Stimulated activated naive CD8-positive, alpha-beta T cell treated with anti-CD3 and anti-CD28 coated beads, Interleukin-15, Interleukin-2, amounts not matched to agents 100 ng/mL and 50 ng/mL, for 24 hours (primary cell): ENCODE results near the gene NDUFA1.
"Not testable (repeated sequence)": the region's sequence is repeated elsewhere in the genome, so short reads cannot be mapped to it uniquely, and the experiment has no call there.

Experiments used
- H3K27ac Mint-ChIP-seq: one replicate; pipeline ENCODE4 v1.8.0; 2021; ENCODE audit warnings: mild to moderate bottlenecking, mixed read lengths
- H3K27me3 Mint-ChIP-seq: one replicate; pipeline ENCODE4 v1.8.0; 2021; ENCODE audit warnings: mixed read lengths
- H3K36me3 Mint-ChIP-seq: one replicate; pipeline ENCODE4 v1.8.0; 2021; ENCODE audit warnings: low read depth, mixed read lengths
- H3K4me1 Mint-ChIP-seq: one replicate; pipeline ENCODE4 v1.8.0; 2021; ENCODE audit warnings: low read depth, mixed read lengths
- H3K4me3 Mint-ChIP-seq: one replicate; pipeline ENCODE4 v1.8.0; 2021; ENCODE audit warnings: mild to moderate bottlenecking, mixed read lengths
- H3K9me3 Mint-ChIP-seq: one replicate; pipeline ENCODE4 v1.8.0; 2021; ENCODE audit warnings: mixed read lengths

Gene NDUFA1

GRCh38 chrX:119887721-119888425, 16.2 kb downstream of the NDUFA1 start:
- H3K4me3 Mint-ChIP-seq: peak overlapping the region; percentile 10
- no peaks in the 10 kb centered on the region for H3K9me3 Mint-ChIP-seq
- H3K27me3 Mint-ChIP-seq: no peaks in the 10 kb centered on the region
- peaks cover 9% of the 10 kb centered on the region for H3K4me1 Mint-ChIP-seq
- H3K36me3 Mint-ChIP-seq: no peaks in the 10 kb centered on the region
- no peak overlapping the region for H3K27ac Mint-ChIP-seq

GRCh38 chrX:119890626-119891025, 19.0 kb downstream of the NDUFA1 start:
- H3K4me3 Mint-ChIP-seq, H3K27me3 Mint-ChIP-seq, H3K9me3 Mint-ChIP-seq, H3K36me3 Mint-ChIP-seq, H3K27ac Mint-ChIP-seq, H3K4me1 Mint-ChIP-seq: not testable (repeated sequence)

- H3K36me3 Mint-ChIP-seq, H3K9me3 Mint-ChIP-seq, H3K27me3 Mint-ChIP-seq, H3K4me1 Mint-ChIP-seq, H3K27ac Mint-ChIP-seq, H3K4me3 Mint-ChIP-seq: not testable (repeated sequence)
Measured at GRCh38 chrX:119891961-119892692, 20.5 kb downstream of the NDUFA1 start.

- Mint-ChIP-seq H3K9me3 (no peaks in the 10 kb centered on the region), H3K4me1 (peaks cover 3% of the 10 kb centered on the region), H3K27me3 (no peaks in the 10 kb centered on the region), H3K27ac (no peak within 1 kb of the TSS), H3K36me3 (no peaks in the 10 kb centered on the region), H3K4me3 (no peak within 1 kb of the TSS)
Measured at GRCh38 chrX:119895843-119896326, 24.3 kb downstream of the NDUFA1 start, which contains the start of gene AKAP14. Gene AKAP14 (plus strand): TSS chrX:119895893. CDS start chrX:119903224, 7,331 bp downstream.

- no peak overlapping the region for H3K4me3 Mint-ChIP-seq
- peaks cover 4% of the 10 kb centered on the region for H3K4me1 Mint-ChIP-seq
- H3K27me3 Mint-ChIP-seq: no peaks in the 10 kb centered on the region
- no peak overlapping the region for H3K27ac Mint-ChIP-seq
- no peaks in the 10 kb centered on the region for H3K36me3 Mint-ChIP-seq
- no peaks in the 10 kb centered on the region for H3K9me3 Mint-ChIP-seq
Measured at GRCh38 chrX:119899125-119899524, 27.5 kb downstream of the NDUFA1 start.

- Mint-ChIP-seq H3K27me3 (no peaks in the 10 kb centered on the region), H3K36me3 (no peaks in the 10 kb centered on the region), H3K9me3 (no peaks in the 10 kb centered on the region), H3K4me1 (peaks cover 4% of the 10 kb centered on the region), H3K4me3 (no peak overlapping the region), H3K27ac (no peak overlapping the region)
Measured at GRCh38 chrX:119900976-119901375, 29.3 kb downstream of the NDUFA1 start.

GRCh38 chrX:119916310-119916709, 44.7 kb downstream of the NDUFA1 start:
- no peaks in the 10 kb centered on the region for H3K9me3 Mint-ChIP-seq
- H3K27me3 Mint-ChIP-seq: no peaks in the 10 kb centered on the region
- no peaks in the 10 kb centered on the region for H3K36me3 Mint-ChIP-seq
- no peaks in the 10 kb centered on the region for H3K4me1 Mint-ChIP-seq
- H3K27ac Mint-ChIP-seq: no peak overlapping the region
- H3K4me3 Mint-ChIP-seq: no peak overlapping the region

- no peaks in the 10 kb centered on the region for H3K9me3 Mint-ChIP-seq
- no peaks in the 10 kb centered on the region for H3K27me3 Mint-ChIP-seq
- no peaks in the 10 kb centered on the region for H3K36me3 Mint-ChIP-seq
- no peak overlapping the region for H3K27ac Mint-ChIP-seq
- H3K4me1 Mint-ChIP-seq: no peaks in the 10 kb centered on the region
- H3K4me3 Mint-ChIP-seq: no peak overlapping the region
Measured at GRCh38 chrX:119917877-119918276, 46.2 kb downstream of the NDUFA1 start.

GRCh38 chrX:119919835-119920585, 48.4 kb downstream of the NDUFA1 start:
- H3K27me3 Mint-ChIP-seq: no peaks in the 10 kb centered on the region
- no peak overlapping the region for H3K27ac Mint-ChIP-seq
- H3K4me3 Mint-ChIP-seq: no peak overlapping the region
- no peaks in the 10 kb centered on the region for H3K9me3 Mint-ChIP-seq
- H3K4me1 Mint-ChIP-seq: no peaks in the 10 kb centered on the region
- peaks cover 1% of the 10 kb centered on the region for H3K36me3 Mint-ChIP-seq

- H3K36me3 Mint-ChIP-seq, H3K27me3 Mint-ChIP-seq, H3K9me3 Mint-ChIP-seq, H3K4me3 Mint-ChIP-seq, H3K4me1 Mint-ChIP-seq, H3K27ac Mint-ChIP-seq: not testable (repeated sequence)
Measured at GRCh38 chrX:119922391-119922790, 50.8 kb downstream of the NDUFA1 start.
